C4-2B (cell line): Measurements from ENCODE around the gene CAMK4.
"Not testable (repeated sequence)": the region's sequence is repeated elsewhere in the genome, so short reads cannot be mapped to it uniquely, and the experiment has no call there.

Source experiments
- CTCF ChIP-seq: fragments of 450-650 bp; conservative IDR thresholded peaks from 2 replicates; pipeline ENCODE4 v1.5.1; 2017; ENCODE audit warnings: mild to moderate bottlenecking
- ZFX ChIP-seq: fragments of 450-650 bp; IDR thresholded peaks from 2 replicates; pipeline ENCODE4 v1.6.1; 2017

GRCh38 chr5:111409266-111409665 lies 185.1 kb downstream of the CAMK4 start:
- TF ChIP-seq CTCF, ZFX: not testable (repeated sequence)
